Activated CD8-positive, alpha-beta memory T cell treated with anti-CD3 and anti-CD28 coated beads, Interleukin-2, amount 50 U/mL, for 48 hours (primary cell): ENCODE data around the gene HADHA.
"Not testable (repeated sequence)": the region's sequence is repeated elsewhere in the genome, so short reads cannot be mapped to it uniquely, and the experiment has no call there.

Source experiments
- DNase-seq: peaks from one replicate; pipeline ENCODE4 v3.0.0-alpha.2; 2020

Gene HADHA

GRCh38 chr2:26172871-26173775 lies 71.3 kb downstream of the HADHA start, which contains the start of gene GAREM2:
TSS of gene GAREM2 (plus strand) at chr2:26173088. CDS start at chr2:26173221, 133 bp downstream.
- peak; percentile 56 for DNase-seq

- DNase-seq, result peak; percentile 55
Observed at GRCh38 chr2:26172189-26172870, 72.1 kb downstream of the HADHA start.

- no peak for DNase-seq
Observed at GRCh38 chr2:26170795-26171194, 73.6 kb downstream of the HADHA start.

- no peak for DNase-seq
Observed at GRCh38 chr2:26169681-26170414, 74.6 kb downstream of the HADHA start.

- no peak for DNase-seq
Observed at GRCh38 chr2:26169226-26169625, 75.2 kb downstream of the HADHA start.

GRCh38 chr2:26168785-26169184 lies 75.6 kb downstream of the HADHA start:
- no peak for DNase-seq

- DNase-seq, result not testable (repeated sequence)
Observed at GRCh38 chr2:26166541-26166940, 77.9 kb downstream of the HADHA start.

GRCh38 chr2:26165403-26165802 lies 79.0 kb downstream of the HADHA start:
- no peak for DNase-seq

GRCh38 chr2:26164641-26165211 lies 79.7 kb downstream of the HADHA start:
- DNase-seq, result no peak

GRCh38 chr2:26164231-26164630 lies 80.2 kb downstream of the HADHA start:
- DNase-seq, result no peak

GRCh38 chr2:26162963-26163362 lies 81.5 kb downstream of the HADHA start:
- DNase-seq, result no peak

- no peak for DNase-seq
Observed at GRCh38 chr2:26161926-26162325, 82.5 kb downstream of the HADHA start.

- no peak for DNase-seq
Observed at GRCh38 chr2:26157580-26157979, 86.9 kb downstream of the HADHA start.

GRCh38 chr2:26150243-26150642 lies 94.2 kb downstream of the HADHA start:
- DNase-seq, result no peak

GRCh38 chr2:26148501-26148900 lies 95.9 kb downstream of the HADHA start:
- no peak for DNase-seq

GRCh38 chr2:26144953-26145680 lies 99.3 kb downstream of the HADHA start:
- DNase-seq, result peak; percentile 79

- DNase-seq, result no peak
Observed at GRCh38 chr2:26144031-26144430, 100.4 kb downstream of the HADHA start.

- no peak for DNase-seq
Observed at GRCh38 chr2:26141145-26141769, 103.2 kb downstream of the HADHA start.
